Loucy (cell line): ENCODE results near the gene HADHA.

Source experiments
- H2AFZ ChIP-seq: fragments of 200-600 bp; sonication (generic); 2 replicates; pipeline ENCODE4 v1.6.0; 2016; ENCODE audit warnings: antibody characterized with exemption, mild to moderate bottlenecking, low read length, moderate library complexity
- H3F3A ChIP-seq: fragments of 200-600 bp; 2 replicates; pipeline ENCODE4 v1.6.0; 2016; ENCODE audit warnings: antibody characterized with exemption, low read depth, mild to moderate bottlenecking
- H3K27me3 ChIP-seq: fragments of 200-600 bp; sonication (generic); 2 replicates; pipeline ENCODE4 v1.6.1; 2014; ENCODE audit warnings: low read length, mild to moderate bottlenecking; ENCODE audit not compliant: insufficient read depth, poor library complexity, severe bottlenecking
- H3K36me3 ChIP-seq: fragments of 200-600 bp; sonication (generic); 2 replicates; pipeline ENCODE4 v1.6.1; 2016; ENCODE audit warnings: low read length; ENCODE audit not compliant: insufficient read depth
- H3K4me1 ChIP-seq: fragments of 200-600 bp; sonication (generic); 2 replicates; pipeline ENCODE4 v1.5.1; 2014; ENCODE audit warnings: low read length, mild to moderate bottlenecking; ENCODE audit not compliant: insufficient read depth, poor library complexity, severe bottlenecking
- H3K4me2 ChIP-seq: fragments of 200-600 bp; sonication (generic); 2 replicates; pipeline ENCODE4 v1.6.0; 2014; ENCODE audit warnings: antibody characterized with exemption, low read length, low read depth, mild to moderate bottlenecking; ENCODE audit not compliant: poor library complexity, severe bottlenecking
- H3K4me3 ChIP-seq: fragments of 200-600 bp; sonication (generic); 2 replicates; pipeline ENCODE4 v1.5.1; 2014; ENCODE audit warnings: low read length, mild to moderate bottlenecking, mixed read lengths; ENCODE audit not compliant: poor library complexity, severe bottlenecking
- H3K79me2 ChIP-seq: fragments of 200-600 bp; sonication (generic); 2 replicates; pipeline ENCODE4 v1.6.1; 2014; ENCODE audit warnings: low read length; ENCODE audit not compliant: insufficient read depth
- H3K9ac ChIP-seq: fragments of 200-600 bp; sonication (generic); 2 replicates; pipeline ENCODE4 v1.6.0; 2014; ENCODE audit warnings: mild to moderate bottlenecking, low read depth, low read length, moderate library complexity; ENCODE audit not compliant: poor library complexity, severe bottlenecking
- H3K9me2 ChIP-seq: fragments of 200-600 bp; sonication (generic); replicated peaks from 2 replicates; pipeline ENCODE4 v1.6.1; 2016; ENCODE audit warnings: low read depth, low read length, mixed read lengths
- H3K9me3 ChIP-seq: fragments of 200-600 bp; sonication (generic); 2 replicates; pipeline ENCODE4 v1.6.1; 2014; ENCODE audit warnings: mild to moderate bottlenecking, antibody characterized with exemption, low read length, low read depth; ENCODE audit not compliant: insufficient read depth
- H4K20me1 ChIP-seq: fragments of 200-600 bp; sonication (generic); 2 replicates; pipeline ENCODE4 v1.6.0; 2014; ENCODE audit warnings: antibody characterized with exemption, low read length, mild to moderate bottlenecking; ENCODE audit not compliant: insufficient read depth, poor library complexity, severe bottlenecking
- CTCF ChIP-seq: fragments of 200-600 bp; sonication (generic); conservative IDR thresholded peaks from 2 replicates; pipeline ENCODE4 v1.5.1; 2014; ENCODE audit warnings: mild to moderate bottlenecking, antibody characterized with exemption, low read length
- EZH2phosphoT487 ChIP-seq: fragments of 200-600 bp; IDR thresholded peaks from 2 replicates; pipeline ENCODE4 v1.6.1; 2018; ENCODE audit warnings: antibody characterized with exemption, mild to moderate bottlenecking, moderate library complexity, borderline replicate concordance

Gene HADHA

DNA sequence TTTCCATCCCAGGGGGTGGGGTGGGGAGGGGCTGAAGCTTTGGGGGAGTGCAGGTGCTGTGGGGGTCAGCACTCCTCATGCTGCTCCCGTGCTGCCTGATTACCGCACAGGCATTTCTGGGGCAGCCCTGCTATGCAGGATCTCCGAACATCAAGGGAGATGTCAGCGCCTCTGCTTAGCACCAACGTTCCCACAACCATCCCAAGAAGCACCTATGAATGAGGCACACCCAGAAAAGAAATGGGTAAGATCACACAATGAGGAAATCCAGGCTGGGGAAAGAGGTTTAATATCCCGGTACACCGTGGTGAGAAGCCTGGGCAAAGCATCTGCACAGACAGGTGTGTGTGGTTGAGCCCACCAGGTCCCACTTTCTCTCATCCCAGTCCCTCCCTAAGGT is 54.1 kb downstream of the HADHA start:
- no peaks in the 10 kb centered on the region for H3F3A ChIP-seq
- H3K9me2 ChIP-seq: no peaks in the 10 kb centered on the region
- H3K36me3 ChIP-seq: peaks cover 48% of the 10 kb centered on the region; the same call in 1 of the 2 replicates
- TF ChIP-seq CTCF (no peak), EZH2phosphoT487 (no peak)
- H3K27me3 ChIP-seq: no peaks in the 10 kb centered on the region
- no peak overlapping the region for H2AFZ ChIP-seq
- no peaks in the 10 kb centered on the region for H4K20me1 ChIP-seq
- no peaks in the 10 kb centered on the region for H3K4me1 ChIP-seq
- H3K9ac ChIP-seq: no peak overlapping the region
- no peak overlapping the region for H3K4me3 ChIP-seq
- H3K9me3 ChIP-seq: no peaks in the 10 kb centered on the region
- H3K4me2 ChIP-seq: no peak overlapping the region
- H3K79me2 ChIP-seq: no peaks in the 10 kb centered on the region

- Histone ChIP-seq H3K36me3 (peaks cover 42% of the 10 kb centered on the region; the same call in 1 of the 2 replicates), H3K4me3 (no peak overlapping the region), H4K20me1 (no peaks in the 10 kb centered on the region)
Observed at GRCh38 chr2:26189751-26190150, 54.7 kb downstream of the HADHA start.

DNA sequence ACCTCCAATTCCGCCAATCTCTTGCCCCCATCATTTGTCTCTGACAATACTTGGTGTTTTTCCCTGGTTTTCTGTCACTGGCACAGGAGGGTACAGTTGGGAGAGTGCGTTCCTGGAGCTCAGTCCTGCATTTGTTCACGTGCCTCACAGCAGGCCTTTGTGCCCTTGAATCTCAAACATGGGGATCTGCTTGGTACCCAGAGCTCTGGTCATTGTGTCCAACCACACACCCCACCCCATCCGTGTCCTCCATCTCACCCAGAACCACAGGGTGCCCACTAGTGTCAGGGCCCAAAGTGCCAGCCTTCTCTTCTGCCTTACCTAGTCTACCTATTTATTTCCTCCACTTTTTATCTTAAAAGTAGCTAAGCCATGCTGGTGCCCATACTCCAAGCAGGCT is 55.3 kb downstream of the HADHA start:
- Histone ChIP-seq H4K20me1 (no peaks in the 10 kb centered on the region), H3K79me2 (no peaks in the 10 kb centered on the region), H3K9ac (no peak overlapping the region), H3K4me2 (no peak overlapping the region), H3K4me1 (no peaks in the 10 kb centered on the region), H3K27me3 (no peaks in the 10 kb centered on the region), H3F3A (no peaks in the 10 kb centered on the region), H3K4me3 (no peak overlapping the region), H3K9me2 (no peaks in the 10 kb centered on the region), H2AFZ (no peak overlapping the region), H3K36me3 (peaks cover 35% of the 10 kb centered on the region; the same call in 1 of the 2 replicates), H3K9me3 (no peaks in the 10 kb centered on the region)
- TF ChIP-seq CTCF (no peak), EZH2phosphoT487 (no peak)

More at GRCh38 chr2:26189751-26190150, 54.7 kb downstream of the HADHA start:
- Histone ChIP-seq H3K4me2 (no peak overlapping the region), H3K9me2 (no peaks in the 10 kb centered on the region), H3K4me1 (no peaks in the 10 kb centered on the region), H2AFZ (no peak overlapping the region), H3K27me3 (no peaks in the 10 kb centered on the region), H3F3A (no peaks in the 10 kb centered on the region), H3K9ac (no peak overlapping the region), H3K79me2 (no peaks in the 10 kb centered on the region), H3K9me3 (no peaks in the 10 kb centered on the region)
- TF ChIP-seq CTCF: no peak
- no peak for TF ChIP-seq EZH2phosphoT487
